Spleen (tissue), 7 donors: ENCODE measurements around the gene ZNF385B.

Source experiments
- CTCF ChIP-seq, 11 experiments: fragments of 200-600 bp in 7 of 11; fragments of 450-650 bp in 4 of 11; sonication (generic) in 4 of 11; IDR thresholded peaks in 8 of 11; conservative IDR thresholded peaks in 3 of 11; 1 replicate in 7 of 11; 2 replicates in 4 of 11; pipeline versions ENCODE4 v1.4.0 to v1.8.0; 2016 to 2021; ENCODE audit warnings: antibody characterized with exemption in 11 of 11, inconsistent platforms in 4 of 11, mild to moderate bottlenecking in 1 of 11
- POLR2A ChIP-seq, 3 donors: fragments of 450-650 bp; IDR thresholded peaks; one replicate each; pipeline ENCODE4 v1.5.1; 2017; ENCODE audit warnings: antibody characterized with exemption in 3 of 3, mild to moderate bottlenecking in 1 of 3
- donor health status: DM: no; HTN: no; CAD: no; lungs with moderate emphysema.
- donor health status: DM: no; HTN: no; CAD: no.
- donor health status: DM: no; HTN: no; CAD: no.

GRCh38 chr2:179613701-179614100, 247.7 kb downstream of the ZNF385B start:
- TF ChIP-seq POLR2A (IDR thresholded peaks at IDR 0.05) (no peak), CTCF (IDR thresholded peaks at IDR 0.05 in 8 of 11, conservative IDR thresholded peaks at IDR 0.05 in 3 of 11) (no peak)
